Fibroblast of lung (primary cell): Measurements from ENCODE around the gene MAGI2. TPM values are rescaled to one million over a fixed set of nuclear protein-coding genes. Genes with fewer than 3 reads are reported as not detected.

ENCODE experiments used
- DNase-seq, 2 donors: peaks; one replicate each; pipeline versions ENCODE4 v3.0.0 to v3.0.0-alpha.2; 2010; ENCODE audit warnings: low read depth in 2 of 2
- H2AFZ ChIP-seq: 2 replicates; pipeline ENCODE4 v1.5.1; 2012; ENCODE audit warnings: low read length, control low read depth, inconsistent platforms
- H3K27ac ChIP-seq: 2 replicates; pipeline ENCODE4 v1.5.1; 2011; ENCODE audit warnings: low read length, control low read depth; ENCODE audit not compliant: insufficient read depth
- H3K27me3 ChIP-seq: 2 replicates; pipeline ENCODE4 v1.5.1; 2011; ENCODE audit warnings: mild to moderate bottlenecking, low read length; ENCODE audit not compliant: control insufficient read depth, insufficient read depth
- H3K36me3 ChIP-seq: 2 replicates; pipeline ENCODE4 v1.5.1; 2011; ENCODE audit warnings: low read length; ENCODE audit not compliant: control insufficient read depth, insufficient read depth
- H3K4me1 ChIP-seq: 2 replicates; pipeline ENCODE4 v1.5.1; 2011; ENCODE audit warnings: low read length; ENCODE audit not compliant: control insufficient read depth, insufficient read depth; ENCODE audit errors: extremely low read depth
- H3K4me2 ChIP-seq: 2 replicates; pipeline ENCODE4 v1.5.1; 2011; ENCODE audit warnings: low read length, control low read depth; ENCODE audit not compliant: insufficient read depth; ENCODE audit errors: extremely low read depth
- H3K4me3 ChIP-seq, 4 experiments: fragments of 200-600 bp in 1 of 4; sonication (generic) in 1 of 4; replicated peaks in 1 of 4; 2 replicates each; pipeline ENCODE4 v1.5.1; 2011 to 2016; ENCODE audit warnings: low read length in 4 of 4, low read depth in 3 of 4, mild to moderate bottlenecking in 3 of 4, control low read depth in 2 of 4, inconsistent platforms in 1 of 4, mixed read lengths in 1 of 4; ENCODE audit not compliant: insufficient read depth in 1 of 4; ENCODE audit errors: control extremely low read depth in 1 of 4
- H3K79me2 ChIP-seq: 2 replicates; pipeline ENCODE4 v1.5.1; 2012; ENCODE audit warnings: mild to moderate bottlenecking, low read length, inconsistent platforms; ENCODE audit not compliant: control insufficient read depth, insufficient read depth
- H3K9ac ChIP-seq: 2 replicates; pipeline ENCODE4 v1.5.1; 2011; ENCODE audit warnings: mild to moderate bottlenecking, low read length, control low read depth; ENCODE audit not compliant: insufficient read depth
- H3K9me3 ChIP-seq: 2 replicates; pipeline ENCODE4 v1.5.1; 2012; ENCODE audit warnings: low read depth, low read length; ENCODE audit not compliant: control insufficient read depth, insufficient read depth
- H4K20me1 ChIP-seq: 2 replicates; pipeline ENCODE4 v1.5.1; 2011; ENCODE audit warnings: low read length; ENCODE audit not compliant: control insufficient read depth, insufficient read depth; ENCODE audit errors: extremely low read depth
- CTCF ChIP-seq, 2 donors: IDR thresholded peaks in 1 of 2; conservative IDR thresholded peaks in 1 of 2; 1 replicate in 1 of 2; 2 replicates in 1 of 2; pipeline ENCODE4 v1.5.1; 2011 to 2012; ENCODE audit warnings: low read length in 2 of 2, control low read depth in 1 of 2, inconsistent platforms in 1 of 2, low read depth in 1 of 2, mild to moderate bottlenecking in 1 of 2
- EZH2 ChIP-seq: IDR thresholded peaks from 2 replicates; pipeline ENCODE4 v1.5.1; 2012; ENCODE audit warnings: low read length, control low read depth, mild to moderate bottlenecking; ENCODE audit errors: missing control alignments
- polyA plus RNA-seq, 2 donors: library from polyadenylated mRNA; depleted of rRNA in 1 of 2; stranded (reverse) in 1 of 2; unstranded in 1 of 2; fragments of >200 nt; gene quantifications; 2 replicates each; pipeline ENCODE4 v1.2.1, GENCODE V29; 2011 to 2012; ENCODE audit warnings: missing spikeins in 1 of 2
- total RNA-seq: library from RNA; depleted of rRNA; stranded (reverse); fragments of >200 nt; gene quantifications from 2 replicates; pipeline ENCODE4 v1.2.1, GENCODE V29; 2014

The MAGI2 gene
- total and polyA plus RNA-seq, 2 donors (not counting 1 experiment from before 2014, with no cell fraction given) = 1.8 to 17.0 TPM

GRCh38 chr7:79296553-79297320, 156.7 kb downstream of the MAGI2 start:
- no peak for DNase-seq
- Histone ChIP-seq H3K27me3 (no peaks in the 10 kb centered on the region), H3K9ac (no peak overlapping the region)

GRCh38 chr7:79293655-79294142, 159.8 kb downstream of the MAGI2 start:
- Histone ChIP-seq H3K27me3 (no peaks in the 10 kb centered on the region), H4K20me1 (no peaks in the 10 kb centered on the region), H3K9me3 (no peaks in the 10 kb centered on the region), H3K27ac (no peak overlapping the region), H3K4me1 (peaks cover 5% of the 10 kb centered on the region), H3K79me2 (no peaks in the 10 kb centered on the region), H2AFZ (no peak overlapping the region), H3K4me3 (no peak overlapping the region), H3K9ac (no peak overlapping the region), H3K4me2 (no peak overlapping the region), H3K36me3 (no peaks in the 10 kb centered on the region)
- DNase-seq = peak; percentile 71 to 80
- TF ChIP-seq CTCF (conservative IDR thresholded peaks at IDR 0.05 in 1 of 2, IDR thresholded peaks at IDR 0.05 in 1 of 2; ENCODE audit: low read depth in 1 of 2, low read length in 2 of 2) (no peak), EZH2 (no peak)

More at GRCh38 chr7:79296553-79297320, 156.7 kb downstream of the MAGI2 start:
- H3K36me3 ChIP-seq = no peaks in the 10 kb centered on the region
- H3K27ac ChIP-seq = no peak overlapping the region
- no peak overlapping the region for H2AFZ ChIP-seq
- no peaks in the 10 kb centered on the region for H3K9me3 ChIP-seq
- no peak for TF ChIP-seq CTCF (conservative IDR thresholded peaks at IDR 0.05 in 1 of 2, IDR thresholded peaks at IDR 0.05 in 1 of 2; ENCODE audit: low read depth in 1 of 2, low read length in 2 of 2)
- no peak for TF ChIP-seq EZH2
- no peaks in the 10 kb centered on the region for H3K79me2 ChIP-seq
- no peaks in the 10 kb centered on the region for H4K20me1 ChIP-seq
- H3K4me3 ChIP-seq = no peak overlapping the region
- no peak overlapping the region for H3K4me2 ChIP-seq
- no peaks in the 10 kb centered on the region for H3K4me1 ChIP-seq

- no peak overlapping the region for H3K27ac ChIP-seq
- no peaks in the 10 kb centered on the region for H3K79me2 ChIP-seq
- no peak overlapping the region for H2AFZ ChIP-seq
- no peaks in the 10 kb centered on the region for H3K9me3 ChIP-seq
- H3K9ac ChIP-seq = no peak overlapping the region
- H3K4me3 ChIP-seq = no peak overlapping the region
- H3K4me2 ChIP-seq = no peak overlapping the region
- no peaks in the 10 kb centered on the region for H3K36me3 ChIP-seq
- DNase-seq = no peak
- H3K27me3 ChIP-seq = no peaks in the 10 kb centered on the region
- H3K4me1 ChIP-seq = peaks cover 7% of the 10 kb centered on the region
- TF ChIP-seq CTCF (conservative IDR thresholded peaks at IDR 0.05 in 1 of 2, IDR thresholded peaks at IDR 0.05 in 1 of 2; ENCODE audit: low read depth in 1 of 2, low read length in 2 of 2) = no peak
- no peak for TF ChIP-seq EZH2
- H4K20me1 ChIP-seq = no peaks in the 10 kb centered on the region
Observed at GRCh38 chr7:79292834-79293233, 160.6 kb downstream of the MAGI2 start.
